Measurements from ENCODE around the gene NTN1. TPM values are rescaled to one million over a fixed set of nuclear protein-coding genes. Genes with fewer than 3 reads are reported as not detected.

Gene NTN1
- total RNA-seq, 1 donor from 2014 or later: 4.1 TPM

GRCh38 chr17:9212376-9213302, 191.3 kb downstream of the NTN1 start:
- no peaks in the 10 kb centered on the region for H3K36me3 ChIP-seq
- H3K4me3 ChIP-seq: no peak overlapping the region
- intact Hi-C loops (cut with DNase I): no loop called here
- no peak for TF ChIP-seq CTCF (IDR thresholded peaks at IDR 0.05)
- H3K9me3 ChIP-seq: peaks cover 10% of the 10 kb centered on the region
- ATAC-seq (no peak), DNase-seq (no peak)
- H3K27ac ChIP-seq: no peak overlapping the region
- no peaks in the 10 kb centered on the region for H3K4me1 ChIP-seq
- H3K27me3 ChIP-seq: no peaks in the 10 kb centered on the region

- ATAC-seq: no peak
- Histone ChIP-seq H3K36me3 (no peaks in the 10 kb centered on the region), H3K9me3 (peaks cover 10% of the 10 kb centered on the region), H3K4me1 (no peaks in the 10 kb centered on the region), H3K27me3 (no peaks in the 10 kb centered on the region), H3K27ac (no peak overlapping the region), H3K4me3 (no peak overlapping the region)
- no peak for TF ChIP-seq CTCF (IDR thresholded peaks at IDR 0.05)
- intact Hi-C loops (cut with DNase I): no loop called here
- DNase-seq: no peak
Measured at GRCh38 chr17:9213303-9213640, 192.0 kb downstream of the NTN1 start.

GRCh38 chr17:9215465-9215864, 194.2 kb downstream of the NTN1 start:
- ATAC-seq: no peak
- no peak overlapping the region for H3K4me3 ChIP-seq
- TF ChIP-seq CTCF (IDR thresholded peaks at IDR 0.05): no peak
- DNase-seq: no peak
- H3K27me3 ChIP-seq: no peaks in the 10 kb centered on the region
- no peak overlapping the region for H3K27ac ChIP-seq
- no peaks in the 10 kb centered on the region for H3K4me1 ChIP-seq
- intact Hi-C loops (cut with DNase I): no loop called here
- peaks cover 10% of the 10 kb centered on the region for H3K9me3 ChIP-seq
- no peaks in the 10 kb centered on the region for H3K36me3 ChIP-seq

- intact Hi-C loops (cut with DNase I): no loop called here
- H3K4me3 ChIP-seq: no peak overlapping the region
- TF ChIP-seq CTCF (IDR thresholded peaks at IDR 0.05): no peak
- peaks cover 10% of the 10 kb centered on the region for H3K9me3 ChIP-seq
- no peaks in the 10 kb centered on the region for H3K4me1 ChIP-seq
- H3K36me3 ChIP-seq: no peaks in the 10 kb centered on the region
- ATAC-seq: no peak
- no peaks in the 10 kb centered on the region for H3K27me3 ChIP-seq
- no peak for DNase-seq
- H3K27ac ChIP-seq: no peak overlapping the region
Measured at GRCh38 chr17:9217151-9218056, 196.1 kb downstream of the NTN1 start.

- no peak for TF ChIP-seq CTCF (IDR thresholded peaks at IDR 0.05)
- Histone ChIP-seq H3K4me1 (no peaks in the 10 kb centered on the region), H3K27me3 (no peaks in the 10 kb centered on the region), H3K4me3 (no peak overlapping the region), H3K36me3 (no peaks in the 10 kb centered on the region), H3K9me3 (peaks cover 10% of the 10 kb centered on the region), H3K27ac (no peak overlapping the region)
- DNase-seq: no peak
- intact Hi-C loops (cut with DNase I): no loop called here
- no peak for ATAC-seq
Measured at GRCh38 chr17:9218064-9218635, 196.8 kb downstream of the NTN1 start.

All from upper lobe of right lung (tissue), 1 donor.